GM21360 (cell line): ENCODE results near the gene ROBO1.
"Not testable (repeated sequence)": the region's sequence is repeated elsewhere in the genome, so short reads cannot be mapped to it uniquely, and the experiment has no call there.

Experiments used
- ATAC-seq: cut with Tn5 transposase; IDR thresholded peaks from one replicate; pipeline ENCODE4 v1.9.1; 2021; ENCODE audit warnings: mild to moderate bottlenecking, moderate library complexity; ENCODE audit not compliant: unreplicated experiment

Gene ROBO1

DNA sequence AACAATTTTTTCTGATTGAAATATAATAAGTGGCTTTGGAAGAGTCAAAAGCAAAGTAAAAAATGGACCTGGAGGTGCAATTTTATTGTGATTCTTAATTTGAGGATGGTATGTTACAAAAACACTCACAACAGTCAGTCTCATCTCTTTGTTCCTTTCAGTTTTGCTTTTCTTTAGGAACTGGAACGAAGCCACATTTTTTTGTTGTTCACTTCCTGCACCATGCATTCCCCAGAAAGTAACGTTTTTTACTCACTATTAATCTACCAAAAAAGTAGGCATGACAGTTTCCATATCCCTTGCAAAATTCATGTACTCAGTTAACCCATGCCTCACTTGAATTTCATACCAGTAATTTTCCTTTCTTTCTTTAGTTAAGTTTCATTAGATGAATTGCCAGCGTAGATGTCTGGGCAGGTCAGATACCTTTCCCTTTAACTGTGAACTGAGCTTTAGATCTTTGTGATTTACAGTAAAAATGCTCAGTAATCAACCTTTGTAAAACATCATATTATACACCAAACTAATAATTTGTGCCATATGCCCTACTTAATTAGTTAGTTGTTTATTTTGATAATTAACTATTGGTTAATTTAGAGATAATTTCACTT, 384.3 kb downstream of the ROBO1 start:
- no peak for ATAC-seq

DNA sequence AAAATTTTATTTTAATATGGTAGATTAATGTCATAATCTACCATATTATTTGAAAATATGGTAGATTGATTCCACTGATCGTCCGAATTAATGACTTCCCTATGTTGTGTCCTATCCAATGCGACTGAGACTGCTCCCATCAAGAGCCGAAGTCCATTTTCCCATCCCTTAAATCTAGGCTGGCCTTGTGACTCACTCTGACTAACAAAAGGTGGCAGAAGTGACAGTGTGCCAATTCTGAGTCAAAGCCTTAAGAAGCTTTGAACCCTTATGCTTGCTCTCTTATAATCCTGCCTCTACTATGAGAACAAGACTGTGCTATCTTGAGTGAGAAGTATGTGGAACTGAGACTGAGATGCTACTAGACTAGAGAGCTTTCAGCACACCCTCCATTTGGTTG, 387.2 kb downstream of the ROBO1 start:
- ATAC-seq, result no peak

DNA sequence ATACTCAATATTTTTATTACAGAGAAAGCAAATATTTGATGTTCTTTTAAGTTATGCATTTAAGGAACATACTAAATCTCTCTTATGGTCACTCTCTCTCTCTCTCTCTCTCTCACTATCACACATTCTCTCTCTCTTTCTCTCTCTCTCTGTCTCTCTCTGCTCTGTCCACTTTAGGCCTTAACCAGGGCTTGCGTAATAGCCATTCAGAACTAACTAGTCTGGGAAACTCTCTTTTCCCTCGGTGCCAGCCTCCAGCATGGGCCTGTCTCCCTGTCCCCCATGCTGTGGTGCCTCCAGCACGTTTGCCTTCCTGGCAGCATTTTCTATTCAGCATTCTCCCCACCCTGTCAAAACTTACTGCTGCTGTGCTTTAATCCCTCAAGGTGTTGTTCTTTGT, 389.7 kb downstream of the ROBO1 start:
- ATAC-seq, result no peak

DNA sequence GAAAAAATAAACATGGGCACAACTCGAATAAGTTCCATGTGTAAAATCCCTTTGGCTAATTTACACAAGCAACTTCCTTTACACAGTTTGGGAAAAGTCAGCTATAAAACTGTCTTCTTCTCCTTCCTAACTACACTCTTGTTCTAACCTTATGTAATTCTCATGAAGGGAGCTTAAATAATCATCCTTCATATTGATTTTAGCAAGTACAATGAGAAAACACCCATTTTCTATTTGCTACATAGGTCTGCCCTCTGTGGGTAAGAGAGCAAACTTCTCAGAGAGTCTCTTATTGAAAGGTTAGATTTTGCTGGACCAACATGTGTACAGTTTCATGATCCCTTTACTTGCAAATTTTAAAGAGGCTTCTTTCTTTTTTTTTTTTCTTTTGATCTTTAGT, 398.5 kb downstream of the ROBO1 start:
- ATAC-seq, result no peak

DNA sequence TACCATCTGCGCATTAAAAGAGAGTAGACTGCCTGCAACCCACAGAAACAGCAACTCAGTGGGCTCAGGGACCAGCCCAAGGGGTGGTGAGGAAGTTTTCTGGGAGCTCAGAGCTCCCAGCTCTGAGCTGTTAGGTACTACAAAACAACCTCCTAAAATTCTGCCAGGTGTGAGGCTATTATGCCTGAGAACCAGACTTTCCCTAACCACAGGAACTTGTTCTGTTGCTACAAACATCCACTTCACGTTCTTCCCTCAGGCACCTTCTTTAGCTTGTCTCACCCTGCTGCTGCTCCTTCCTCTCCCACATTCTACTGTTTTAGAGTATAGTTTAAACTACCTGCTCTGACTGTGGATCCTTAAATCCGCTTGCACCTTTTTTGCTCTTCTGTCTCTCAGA, 399.4 kb downstream of the ROBO1 start:
- ATAC-seq, result no peak

DNA sequence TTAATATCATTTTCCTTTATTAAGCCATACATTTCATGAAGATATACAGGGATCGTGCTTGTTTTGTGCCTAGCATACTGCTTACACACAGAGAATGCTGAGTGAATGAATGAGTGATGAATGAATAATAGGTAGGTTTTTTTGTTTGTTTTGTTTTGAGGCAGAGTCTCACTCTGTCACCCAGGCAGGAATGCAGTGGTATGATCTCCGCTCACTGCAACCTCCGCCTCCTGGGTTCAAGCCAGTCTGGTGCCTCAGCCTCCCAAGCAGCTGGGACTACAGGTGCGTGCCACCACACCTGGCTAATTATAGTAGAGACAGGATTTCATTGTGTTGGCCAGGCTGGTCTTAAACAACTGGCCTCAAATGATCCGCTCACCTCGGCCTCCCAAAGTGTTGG, 400.0 kb downstream of the ROBO1 start:
- ATAC-seq, result no peak

DNA sequence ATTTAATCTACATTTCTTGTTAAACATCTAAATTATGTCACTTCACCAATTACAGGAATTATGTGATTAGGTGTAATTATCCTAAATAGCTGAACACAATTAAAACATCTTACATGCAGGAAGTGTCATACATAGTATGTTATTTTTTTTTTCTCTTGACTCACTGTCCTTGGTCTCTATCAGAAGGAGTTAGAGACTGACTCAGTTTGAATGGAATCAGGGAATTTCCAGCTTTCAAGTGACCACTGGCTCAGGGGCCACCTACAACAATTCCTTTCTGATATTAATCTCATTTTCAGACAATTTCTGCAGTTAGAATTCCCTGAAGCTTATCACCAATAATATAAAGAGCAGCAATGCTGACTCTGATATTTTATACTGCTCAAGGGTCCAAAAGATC, 400.7 kb downstream of the ROBO1 start:
- ATAC-seq, result no peak

DNA sequence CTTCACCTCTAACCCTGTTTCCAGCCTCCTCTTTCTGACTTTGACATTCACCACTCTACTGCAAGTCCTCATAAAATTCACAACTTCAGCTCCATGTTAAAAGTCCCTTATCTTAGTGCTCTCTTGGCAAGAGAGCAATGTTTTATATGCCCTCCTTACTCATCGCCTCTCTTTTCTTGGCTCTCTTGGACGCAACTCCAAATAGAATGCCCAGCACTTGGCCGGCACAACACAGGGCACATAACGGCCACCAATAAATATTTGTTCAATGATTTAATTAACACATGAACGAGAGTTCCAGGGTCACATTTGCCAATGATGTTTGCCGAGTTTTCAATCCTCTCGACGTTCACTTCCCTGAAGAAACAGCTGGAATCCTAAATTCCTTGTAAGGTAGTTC, 401.4 kb downstream of the ROBO1 start:
- ATAC-seq, result no peak

DNA sequence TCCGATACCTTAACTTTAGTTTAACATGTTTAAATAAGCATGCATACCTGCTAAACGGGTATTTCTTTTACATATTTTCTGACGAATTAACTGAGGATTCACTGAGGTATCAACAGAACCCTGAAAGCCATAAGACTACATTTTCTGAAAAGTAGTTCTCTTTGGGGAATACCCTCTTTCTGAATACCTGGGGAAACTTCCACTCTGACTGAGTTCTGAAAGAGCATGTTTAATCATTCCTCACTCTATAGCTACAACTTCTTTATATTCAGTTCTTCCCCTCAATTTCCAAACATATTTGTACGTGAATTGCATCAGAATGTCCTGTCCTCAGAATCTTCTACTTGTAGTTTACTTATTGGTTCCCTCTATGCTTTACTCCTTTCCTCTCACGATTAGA, 403.0 kb downstream of the ROBO1 start:
- ATAC-seq, result no peak

DNA sequence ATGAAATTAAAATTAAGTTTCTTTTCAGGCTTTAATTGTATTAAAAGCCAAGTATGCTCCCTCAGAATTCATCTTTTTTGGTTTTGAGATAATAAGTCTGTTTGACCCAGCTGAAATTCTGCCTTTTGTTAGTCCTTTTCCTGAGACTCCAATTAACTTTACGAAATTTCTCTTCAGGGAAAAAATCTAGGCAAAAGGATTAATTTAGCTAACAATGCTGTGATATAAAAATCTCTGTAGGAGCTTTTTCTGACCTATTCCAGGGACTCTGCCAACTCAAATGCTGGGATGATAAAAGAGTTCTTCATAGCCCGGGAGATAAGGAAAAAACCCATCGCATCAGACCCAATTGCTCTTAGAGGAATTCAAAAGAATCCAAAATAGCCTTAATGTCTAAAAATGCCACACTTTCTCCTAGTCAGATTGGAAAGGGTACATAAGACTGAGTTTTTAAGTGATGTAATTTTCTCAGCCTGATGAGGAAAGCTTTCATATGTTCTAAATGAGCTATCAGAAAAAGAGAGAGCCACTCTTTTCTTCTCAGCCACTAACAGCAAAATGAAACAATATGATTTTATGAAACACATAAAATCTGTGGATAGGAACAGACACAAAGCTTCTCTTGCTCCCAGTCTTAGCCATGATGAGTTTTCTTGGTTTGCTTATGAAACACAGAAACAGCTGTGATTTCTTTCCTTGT, 405.1 kb downstream of the ROBO1 start:
- ATAC-seq, result no peak

DNA sequence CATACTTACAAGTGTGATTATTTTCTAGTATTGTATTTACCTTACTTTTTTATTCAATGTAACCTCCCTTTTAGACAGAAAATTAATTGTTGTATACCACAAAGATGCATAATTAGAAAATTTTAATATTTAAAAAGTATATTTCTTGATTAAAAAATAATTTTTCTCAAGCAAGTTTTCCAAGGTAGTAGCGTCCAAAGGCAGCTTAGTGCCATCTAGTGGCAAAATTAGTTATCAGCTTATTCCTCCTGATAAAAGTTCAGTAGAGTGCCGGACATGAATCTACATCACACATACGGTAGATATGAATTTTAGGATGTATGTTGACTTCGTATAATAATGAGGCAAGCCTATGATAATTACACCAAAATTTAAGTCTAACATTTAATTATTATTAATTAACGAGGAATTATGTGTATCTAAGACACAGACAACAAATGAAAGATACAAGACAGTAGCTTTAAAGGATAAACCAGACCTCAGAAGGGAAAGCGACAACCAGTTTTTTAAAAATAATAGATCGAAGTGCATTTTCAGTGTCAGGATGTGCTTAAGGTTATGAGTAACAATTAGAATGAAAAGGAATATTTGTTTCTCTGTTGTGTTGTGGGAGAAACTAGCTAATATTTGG, 405.9 kb downstream of the ROBO1 start:
- ATAC-seq, result no peak

DNA sequence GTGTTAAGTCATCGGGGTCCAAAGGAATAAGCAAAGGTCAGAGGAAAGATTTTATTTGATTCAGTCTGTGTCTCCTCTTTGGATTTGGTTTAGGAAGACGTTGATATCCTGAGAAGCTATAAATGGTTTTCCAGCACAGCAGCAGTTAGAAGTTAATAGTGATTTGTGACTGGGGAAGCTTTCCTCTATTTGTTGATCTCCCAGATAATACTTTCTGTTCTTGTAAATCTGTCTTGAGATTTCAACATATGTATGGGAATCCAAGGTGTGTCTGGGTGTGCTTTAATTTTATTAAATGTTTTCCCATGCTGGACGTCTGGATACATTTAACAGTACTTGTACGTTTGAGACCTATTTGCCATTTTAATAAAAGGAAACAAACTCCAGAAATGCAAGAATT, 409.5 kb downstream of the ROBO1 start:
- no peak for ATAC-seq

DNA sequence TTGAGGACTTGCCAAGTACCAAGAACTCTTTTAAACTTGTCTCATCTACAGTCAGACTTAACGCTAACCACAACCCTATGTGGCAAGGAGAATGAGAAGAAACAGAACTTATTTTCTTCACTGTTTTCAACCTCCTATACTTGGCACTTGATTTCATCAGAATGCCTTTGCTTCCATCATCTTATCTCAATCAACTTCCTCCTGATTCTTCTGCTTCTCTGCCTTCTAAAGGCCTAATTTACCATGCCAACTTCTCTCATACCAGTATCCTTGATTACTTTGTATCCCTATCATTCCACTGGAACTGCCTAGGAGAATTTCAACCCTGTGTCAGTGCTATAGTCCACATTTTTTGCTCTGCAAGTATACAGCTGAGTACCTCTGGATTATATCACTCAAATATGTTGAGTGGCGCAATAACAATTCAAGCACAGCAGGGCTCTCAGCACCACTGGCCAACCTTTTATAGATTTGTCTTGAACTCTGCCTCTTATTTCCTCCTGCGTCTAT, 413.6 kb downstream of the ROBO1 start:
- ATAC-seq, result no peak

DNA sequence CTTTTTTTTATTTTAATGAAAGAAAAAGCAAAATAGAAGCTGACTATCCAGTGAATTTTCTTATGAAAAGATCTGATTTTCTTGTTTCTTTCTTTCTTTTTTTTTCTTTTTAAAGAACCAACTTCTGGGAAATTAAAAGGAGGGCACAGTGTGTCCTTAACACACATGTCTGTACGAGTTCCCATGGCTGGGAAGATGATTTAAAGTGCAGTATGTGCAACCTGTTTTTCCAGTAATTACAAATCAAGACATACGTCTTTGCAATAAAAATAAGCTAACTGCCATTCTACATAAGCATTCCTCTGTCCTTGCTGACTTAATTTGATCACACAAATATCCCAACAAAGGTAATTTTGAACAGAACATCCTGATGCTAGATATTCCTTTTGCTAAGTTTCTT, 416.1 kb downstream of the ROBO1 start:
- ATAC-seq, result no peak

DNA sequence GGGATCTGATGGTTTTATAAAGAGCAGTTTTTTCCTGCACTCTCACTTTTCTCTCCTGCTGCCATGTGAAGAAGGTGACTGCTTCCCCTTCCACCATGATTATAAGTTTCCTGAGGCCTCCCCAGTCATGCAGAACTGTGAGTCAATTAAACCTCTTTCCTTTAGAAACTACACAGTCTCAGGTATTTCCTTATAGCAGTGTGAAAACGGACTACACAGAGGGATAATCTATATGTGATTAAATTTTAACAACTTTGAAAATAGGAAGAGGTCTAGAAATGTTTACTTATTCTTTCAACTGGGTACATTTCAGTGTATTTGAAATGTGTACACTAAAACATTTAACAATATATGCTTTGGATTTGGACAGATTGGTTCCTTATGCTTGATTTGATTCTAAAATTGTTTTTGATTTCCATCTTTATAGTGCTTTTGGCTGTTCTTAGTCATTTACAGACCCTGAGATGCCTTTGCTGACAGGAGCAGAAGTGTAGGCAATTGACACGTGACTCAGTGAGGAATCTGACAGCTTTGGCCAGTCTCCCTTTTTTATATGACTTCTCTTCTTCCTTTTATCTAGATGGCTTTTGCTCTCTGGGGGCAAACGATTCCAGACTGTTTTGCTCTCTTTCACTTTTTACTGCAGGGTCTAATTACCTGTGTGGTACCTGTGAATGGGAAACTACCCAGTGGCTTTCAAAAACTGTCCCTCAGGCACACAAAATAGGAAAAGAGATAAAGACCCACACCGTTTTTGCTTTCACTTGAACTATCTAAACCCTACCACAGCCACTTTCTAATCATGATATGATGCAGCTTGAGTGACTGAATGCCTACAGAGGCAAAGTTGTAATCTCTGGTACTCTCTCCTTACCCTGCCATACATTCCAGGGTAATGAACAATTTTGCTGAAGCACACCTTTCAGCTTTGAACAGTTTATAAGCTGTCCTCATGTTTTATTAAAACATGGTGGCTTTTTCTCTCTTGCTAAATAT, 422.6 kb downstream of the ROBO1 start:
- no peak for ATAC-seq

DNA sequence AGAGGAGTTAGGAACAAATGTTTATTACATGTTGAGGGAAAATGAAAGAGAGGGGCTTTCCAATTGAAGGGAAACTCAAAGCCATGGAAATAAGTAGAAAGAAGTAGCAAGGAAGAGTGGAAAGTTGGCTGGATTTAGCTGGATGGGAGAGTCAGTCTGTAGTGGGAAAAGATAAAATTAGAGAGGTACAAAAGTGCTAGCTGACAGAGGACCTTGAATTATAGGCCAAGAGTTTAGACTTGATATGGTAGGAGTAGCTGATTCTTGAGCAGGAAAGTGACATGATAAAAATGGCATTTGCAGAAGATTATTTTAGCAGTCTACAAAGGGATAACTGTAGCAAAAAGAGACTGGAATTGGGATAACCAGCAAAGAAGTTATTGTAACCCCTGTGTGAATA, 425.8 kb downstream of the ROBO1 start:
- no peak for ATAC-seq

DNA sequence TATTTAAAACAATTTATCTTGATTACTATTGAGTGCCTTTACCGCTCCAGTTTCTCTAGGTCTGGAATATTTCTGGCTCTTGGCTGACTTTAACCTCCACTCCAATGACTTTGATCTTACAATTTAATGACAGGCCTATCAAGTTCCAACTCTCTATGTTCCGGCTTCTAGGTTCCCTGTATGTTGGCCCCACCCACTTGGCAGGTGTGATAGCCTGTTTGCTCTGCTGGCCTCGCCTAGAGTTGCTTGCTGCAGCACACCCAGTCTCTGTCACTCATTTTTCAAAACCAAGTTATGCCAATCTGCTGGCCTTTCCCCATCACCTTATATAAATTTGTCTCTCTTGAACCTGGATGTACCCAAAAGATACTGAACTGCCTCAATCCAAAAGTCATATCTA, 428.0 kb downstream of the ROBO1 start:
- no peak for ATAC-seq

DNA sequence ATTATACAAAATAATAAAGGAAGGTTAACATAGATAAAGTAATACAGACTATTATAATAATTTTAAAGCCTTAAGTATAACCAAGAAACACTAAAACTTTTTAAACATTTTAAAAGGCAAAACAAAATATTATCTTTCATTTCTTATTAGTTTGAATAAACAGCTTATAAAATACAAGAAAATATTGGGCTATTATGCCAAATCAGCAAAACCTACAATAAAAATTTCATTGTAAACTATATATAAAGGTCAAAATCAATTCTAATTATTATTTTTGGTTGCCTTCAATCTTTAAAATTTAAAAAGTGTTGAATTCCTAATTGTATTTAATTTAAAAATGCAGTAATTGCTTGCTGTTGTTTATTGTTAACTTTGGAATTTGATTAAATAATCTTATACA, 430.0 kb downstream of the ROBO1 start:
- ATAC-seq, result no peak

DNA sequence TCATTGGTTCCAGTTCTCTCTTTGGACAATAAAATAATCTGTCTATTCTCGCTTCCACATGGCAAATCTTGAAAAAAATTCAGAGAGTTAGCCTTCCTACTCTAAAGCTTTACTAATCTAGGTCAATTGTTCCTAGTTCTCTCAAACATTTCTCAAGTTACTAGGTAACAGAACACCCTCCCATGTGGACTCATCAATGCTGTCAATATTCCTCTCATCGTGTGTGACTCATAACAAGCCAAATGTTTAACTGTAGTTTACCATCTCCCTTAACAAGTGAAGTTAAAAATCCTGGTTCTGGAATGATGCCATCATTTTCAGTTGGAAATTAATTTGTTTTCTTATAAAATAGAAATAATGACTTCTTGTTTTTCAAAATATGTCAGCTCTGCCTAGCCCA, 438.6 kb downstream of the ROBO1 start:
- ATAC-seq, result no peak

DNA sequence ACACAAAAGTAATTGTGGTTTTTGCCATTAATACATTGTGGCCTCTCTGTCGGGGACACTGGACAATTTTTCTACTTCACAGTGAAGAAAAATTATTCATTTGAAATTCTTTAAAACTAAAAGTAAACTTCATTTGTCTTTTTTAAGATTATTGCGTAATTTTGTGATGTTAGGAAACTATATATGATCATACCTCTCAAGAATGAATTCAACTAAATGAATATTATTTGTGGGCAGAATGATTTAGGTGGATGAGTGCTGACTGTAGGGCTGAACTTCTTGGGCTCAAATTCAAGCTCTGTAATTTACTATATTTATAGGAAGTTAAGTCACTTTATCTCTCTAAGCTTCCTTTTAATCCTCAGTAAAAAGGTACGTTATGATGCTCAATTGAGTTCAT, 441.2 kb downstream of the ROBO1 start:
- ATAC-seq, result no peak

DNA sequence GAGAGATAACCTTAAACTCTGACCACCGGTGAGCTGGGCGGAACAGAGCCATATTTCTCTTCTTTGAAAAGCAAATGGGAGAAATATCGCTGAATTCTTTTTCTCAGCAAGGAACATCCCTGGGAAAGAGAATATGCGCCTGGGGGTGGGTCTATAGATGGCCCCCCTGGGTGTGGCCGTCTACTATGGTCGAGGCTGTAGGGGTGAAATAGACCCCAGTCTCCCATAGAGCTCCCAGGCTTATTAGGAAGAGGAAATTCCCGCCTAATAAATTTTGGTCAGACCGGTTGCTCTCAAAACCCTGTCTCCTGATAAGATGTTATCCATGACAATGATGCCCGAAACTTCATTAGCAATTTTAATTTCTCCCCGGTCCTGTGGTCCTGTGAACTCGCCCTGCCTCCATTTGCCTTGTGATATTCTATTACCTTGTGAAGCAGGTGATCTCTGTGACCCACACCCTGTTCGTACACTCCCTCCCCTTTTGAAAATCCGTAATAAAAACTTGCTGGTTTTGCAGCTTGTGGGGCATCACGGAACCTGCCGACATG, 441.9 kb downstream of the ROBO1 start:
- ATAC-seq, result not testable (repeated sequence)
